Endothelial cell of umbilical vein (primary cell): ENCODE measurements around the gene GRIA1.

Experiments
- EZH2 ChIP-seq: IDR thresholded peaks from 2 replicates; pipeline ENCODE4 v1.6.1; 2012; ENCODE audit warnings: borderline replicate concordance, low read depth, mild to moderate bottlenecking, moderate library complexity, low read length, inconsistent platforms; ENCODE audit not compliant: severe bottlenecking
- GATA2 ChIP-seq: IDR thresholded peaks from 2 replicates; pipeline ENCODE4 v1.7.0; 2011; ENCODE audit warnings: low read depth, mild to moderate bottlenecking, moderate library complexity, mixed read lengths, low read length; ENCODE audit not compliant: insufficient read length, insufficient read depth
- POLR2A ChIP-seq: IDR thresholded peaks from 2 replicates; pipeline ENCODE4 v1.6.1; 2012; ENCODE audit warnings: low read depth, mild to moderate bottlenecking, control low read depth, low read length
- TF ChIP-seq, protein P1 (sequence below), 2 donors: IDR thresholded peaks; 1 replicate in 1 of 2; 2 replicates in 1 of 2; pipeline ENCODE4 v1.5.1; 2011; ENCODE audit warnings: low read length in 2 of 2, mild to moderate bottlenecking in 2 of 2, moderate library complexity in 2 of 2, control low read depth in 1 of 2, inconsistent platforms in 1 of 2, low read depth in 1 of 2; ENCODE audit not compliant: insufficient read depth in 1 of 2; ENCODE audit errors: extremely low read depth in 1 of 2
- TF ChIP-seq, protein P2 (sequence below): IDR thresholded peaks from 2 replicates; pipeline ENCODE4 v1.6.1; 2011; ENCODE audit not compliant: insufficient read depth, insufficient read length

GRCh38 chr5:153718713-153719112 is 228.2 kb downstream of the GRIA1 start:
- TF ChIP-seq, protein P1, sequence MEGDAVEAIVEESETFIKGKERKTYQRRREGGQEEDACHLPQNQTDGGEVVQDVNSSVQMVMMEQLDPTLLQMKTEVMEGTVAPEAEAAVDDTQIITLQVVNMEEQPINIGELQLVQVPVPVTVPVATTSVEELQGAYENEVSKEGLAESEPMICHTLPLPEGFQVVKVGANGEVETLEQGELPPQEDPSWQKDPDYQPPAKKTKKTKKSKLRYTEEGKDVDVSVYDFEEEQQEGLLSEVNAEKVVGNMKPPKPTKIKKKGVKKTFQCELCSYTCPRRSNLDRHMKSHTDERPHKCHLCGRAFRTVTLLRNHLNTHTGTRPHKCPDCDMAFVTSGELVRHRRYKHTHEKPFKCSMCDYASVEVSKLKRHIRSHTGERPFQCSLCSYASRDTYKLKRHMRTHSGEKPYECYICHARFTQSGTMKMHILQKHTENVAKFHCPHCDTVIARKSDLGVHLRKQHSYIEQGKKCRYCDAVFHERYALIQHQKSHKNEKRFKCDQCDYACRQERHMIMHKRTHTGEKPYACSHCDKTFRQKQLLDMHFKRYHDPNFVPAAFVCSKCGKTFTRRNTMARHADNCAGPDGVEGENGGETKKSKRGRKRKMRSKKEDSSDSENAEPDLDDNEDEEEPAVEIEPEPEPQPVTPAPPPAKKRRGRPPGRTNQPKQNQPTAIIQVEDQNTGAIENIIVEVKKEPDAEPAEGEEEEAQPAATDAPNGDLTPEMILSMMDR (IDR thresholded peaks at IDR 0.05; ENCODE audit: extremely low read depth in 1 of 2, insufficient read depth in 1 of 2, low read depth in 1 of 2, low read length in 2 of 2), result no peak
- TF ChIP-seq, protein P2, sequence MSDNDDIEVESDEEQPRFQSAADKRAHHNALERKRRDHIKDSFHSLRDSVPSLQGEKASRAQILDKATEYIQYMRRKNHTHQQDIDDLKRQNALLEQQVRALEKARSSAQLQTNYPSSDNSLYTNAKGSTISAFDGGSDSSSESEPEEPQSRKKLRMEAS, result no peak
- no peak for TF ChIP-seq EZH2
- no peak for TF ChIP-seq POLR2A
- no peak for TF ChIP-seq GATA2
